ENCODE results near the gene PHF2. TPM values are rescaled to one million over a fixed set of nuclear protein-coding genes. Genes with fewer than 3 reads are reported as not detected.

PHF2 gene
- total RNA-seq, 1 experiment from 2014 or later, result 11.6 TPM

- H3K9me3 Mint-ChIP-seq, result peaks cover 35% of the 10 kb centered on the region
- no peaks in the 10 kb centered on the region for H3K4me1 Mint-ChIP-seq
- H3K36me3 Mint-ChIP-seq, result peaks cover 11% of the 10 kb centered on the region
- ATAC-seq (no peak; the same call in 1 of the 2 replicates), DNase-seq (ENCODE audit: low spot score) (no peak)
- H3K27ac Mint-ChIP-seq, result no peak overlapping the region
- H3K4me3 Mint-ChIP-seq, result no peak overlapping the region
- ChIA-PET POLR2A (no interaction called here), CTCF (no interaction called here)
- TF ChIP-seq IRF1 (CRISPR knock-in tag; IDR thresholded peaks at IDR 0.05), result no peak
- TF ChIP-seq GTF2I (CRISPR knock-in tag; conservative IDR thresholded peaks at IDR 0.05), result no peak
- TF ChIP-seq ZNF232 (CRISPR knock-in tag; IDR thresholded peaks at IDR 0.05), result no peak
- no peak for TF ChIP-seq PRRX2 (CRISPR knock-in tag; IDR thresholded peaks at IDR 0.05)
- H3K27me3 Mint-ChIP-seq (ENCODE audit: low read depth), result no peaks in the 10 kb centered on the region
These were observed 125.9 kb downstream of the PHF2 start for GRCh38 chr9:93702261-93702660.

- no peaks in the 10 kb centered on the region for H3K4me1 Mint-ChIP-seq
- ChIA-PET CTCF (no interaction called here), POLR2A (no interaction called here)
- H3K4me3 Mint-ChIP-seq, result no peak overlapping the region
- TF ChIP-seq E2F1 (CRISPR knock-in tag; IDR thresholded peaks at IDR 0.05) (no peak), AR (CRISPR knock-in tag; IDR thresholded peaks at IDR 0.05) (no peak), GABPB1 (CRISPR knock-in tag; IDR thresholded peaks at IDR 0.05) (no peak), TP53 (CRISPR knock-in tag; IDR thresholded peaks at IDR 0.05) (no peak), MLX (CRISPR knock-in tag; IDR thresholded peaks at IDR 0.05) (no peak), ZNF138 (CRISPR knock-in tag; conservative IDR thresholded peaks at IDR 0.05) (no peak), KAT7 (CRISPR knock-in tag; IDR thresholded peaks at IDR 0.05; ENCODE audit: borderline replicate concordance) (no peak), ZNF671 (CRISPR knock-in tag; IDR thresholded peaks at IDR 0.05) (no peak), PREB (CRISPR knock-in tag; IDR thresholded peaks at IDR 0.05; ENCODE audit: borderline replicate concordance) (no peak), ZBTB43 (CRISPR knock-in tag; IDR thresholded peaks at IDR 0.05) (no peak), JAZF1 (CRISPR knock-in tag; IDR thresholded peaks at IDR 0.05) (no peak), JUN (CRISPR knock-in tag; IDR thresholded peaks at IDR 0.05) (no peak), FOXK1 (CRISPR knock-in tag; IDR thresholded peaks at IDR 0.05) (no peak)
- H3K9me3 Mint-ChIP-seq, result peaks cover 6% of the 10 kb centered on the region
- ATAC-seq (no peak), DNase-seq (ENCODE audit: low spot score) (no peak)
- H3K36me3 Mint-ChIP-seq, result peaks cover 4% of the 10 kb centered on the region; the same call in 1 of the 2 replicates
- no peak overlapping the region for H3K27ac Mint-ChIP-seq
- no peaks in the 10 kb centered on the region for H3K27me3 Mint-ChIP-seq (ENCODE audit: low read depth)
These were observed 132.1 kb downstream of the PHF2 start for GRCh38 chr9:93708289-93708986.
